HG03565 (cell line): Measurements from ENCODE around the gene PLXND1.

Source experiments
- ATAC-seq: cut with Tn5 transposase; IDR thresholded peaks from one replicate; pipeline ENCODE4 v1.9.1; 2021; ENCODE audit warnings: mild to moderate bottlenecking, moderate library complexity; ENCODE audit not compliant: unreplicated experiment

Gene PLXND1

DNA sequence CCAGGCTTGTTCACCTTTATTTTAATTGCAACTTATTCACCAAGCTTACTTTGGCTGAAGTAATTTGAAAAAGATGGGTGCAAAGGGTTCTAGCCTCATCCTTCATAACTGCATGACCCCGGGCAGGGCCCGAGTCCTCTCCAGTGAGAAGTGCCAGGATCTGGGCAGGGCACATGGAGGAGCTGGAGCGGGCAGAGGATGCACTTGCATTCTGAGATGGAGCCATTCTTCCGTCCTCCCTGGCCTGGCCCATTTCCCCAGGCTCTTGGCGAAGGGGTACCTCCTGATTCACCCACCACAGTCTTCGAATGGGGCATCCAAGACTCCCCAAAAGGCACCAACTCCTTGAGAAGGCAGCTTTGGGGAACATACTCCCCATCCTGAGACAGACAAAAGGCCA is 22.5 kb upstream of the PLXND1 start:
- no peak for ATAC-seq

GRCh38 chr3:129628169-129628522 is 21.7 kb upstream of the PLXND1 start:
- no peak for ATAC-seq

GRCh38 chr3:129627350-129628168 is 21.1 kb upstream of the PLXND1 start:
- ATAC-seq: no peak

DNA sequence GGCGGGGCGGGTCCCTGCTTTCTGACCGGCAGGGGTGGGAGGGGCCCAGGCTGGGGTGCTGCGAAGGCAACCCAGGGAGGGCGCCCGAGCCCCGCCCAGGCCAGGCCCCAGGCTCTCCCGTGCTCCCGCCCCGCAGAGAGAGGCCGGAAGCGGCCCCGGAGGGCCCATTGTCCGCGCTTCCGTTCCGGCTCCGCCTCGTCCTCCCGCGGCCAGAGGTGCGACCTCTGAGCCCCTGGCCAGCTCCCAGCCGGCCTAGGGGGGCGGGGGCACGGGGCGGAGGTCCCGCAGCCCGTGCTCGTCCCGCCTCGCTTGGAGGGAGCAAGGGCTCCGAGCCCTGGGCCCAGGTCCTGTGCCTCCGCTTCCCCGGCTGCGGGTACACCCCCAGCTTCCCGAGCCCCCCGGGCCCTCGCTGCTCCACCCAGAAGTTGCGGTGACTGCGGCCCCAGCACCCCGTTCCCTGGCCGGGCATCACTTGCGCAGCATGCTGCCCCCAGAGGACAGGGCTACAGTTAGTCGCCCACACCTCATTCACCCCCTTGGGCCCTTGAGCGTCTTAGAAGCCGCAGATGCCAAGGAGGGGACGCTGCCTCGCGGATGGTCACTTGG is 20.4 kb upstream of the PLXND1 start:
- ATAC-seq: peak; percentile 73

DNA sequence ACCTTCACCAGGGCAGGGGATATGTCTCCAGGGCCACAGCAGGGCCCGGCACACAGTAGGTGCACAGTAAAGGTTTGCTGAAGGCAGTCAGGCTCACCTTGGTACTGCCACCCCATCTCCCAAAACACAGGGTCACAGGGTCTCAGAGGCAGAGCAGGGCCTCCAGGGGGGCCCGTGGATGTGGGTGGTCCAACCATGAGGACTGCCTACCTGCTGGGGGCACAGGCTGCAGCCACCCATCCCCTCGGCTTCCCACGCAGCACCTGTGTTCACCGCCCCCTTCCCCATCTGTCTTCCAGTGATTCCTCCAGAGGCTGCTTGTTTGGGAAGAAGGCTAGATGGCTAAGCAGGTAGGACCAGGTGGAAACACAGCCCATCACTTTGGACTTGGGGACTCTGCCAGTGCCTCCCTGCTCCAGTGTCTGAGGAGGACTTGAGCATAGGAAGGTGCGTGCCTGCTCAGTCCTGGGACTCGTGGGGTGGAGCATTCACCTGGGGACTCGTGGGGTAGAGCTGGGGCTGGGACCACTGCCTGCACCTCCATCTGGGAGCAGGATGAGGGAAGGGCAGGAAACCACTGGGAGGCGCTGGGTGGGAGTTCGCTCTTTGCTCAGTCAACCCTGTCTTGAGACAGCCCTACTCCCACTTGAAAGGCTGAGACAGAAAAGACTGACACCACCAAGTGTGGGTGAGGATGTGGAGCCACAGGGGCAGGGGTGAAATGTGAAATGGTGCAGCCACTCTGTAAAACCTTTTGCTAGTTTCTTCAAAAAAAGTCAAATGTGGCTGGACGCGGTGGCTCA is 18.8 kb upstream of the PLXND1 start:
- no peak for ATAC-seq

- ATAC-seq: no peak
Measured at GRCh38 chr3:129624347-129625071, 18.0 kb upstream of the PLXND1 start.

GRCh38 chr3:129623447-129624118 is 17.1 kb upstream of the PLXND1 start:
- no peak for ATAC-seq

DNA sequence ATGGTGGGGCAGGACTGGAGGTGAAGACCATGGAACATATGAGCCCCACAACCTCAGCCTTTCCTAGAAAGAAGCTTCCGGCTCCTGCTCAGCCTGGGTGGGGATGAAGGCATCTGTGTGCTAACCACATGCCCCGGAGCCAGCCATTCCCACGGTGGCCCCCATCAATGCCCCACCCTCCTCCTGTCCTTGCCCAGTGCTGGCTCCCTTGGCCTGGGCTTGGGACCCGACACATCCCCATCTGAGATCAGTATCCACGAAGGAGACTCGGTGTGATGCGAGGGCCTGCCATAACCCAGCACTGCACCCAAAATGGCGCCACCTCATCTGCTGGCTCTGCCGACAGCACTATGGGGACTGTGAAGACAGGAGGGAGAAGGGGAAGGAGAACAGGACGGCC is 16.5 kb upstream of the PLXND1 start:
- no peak for ATAC-seq

DNA sequence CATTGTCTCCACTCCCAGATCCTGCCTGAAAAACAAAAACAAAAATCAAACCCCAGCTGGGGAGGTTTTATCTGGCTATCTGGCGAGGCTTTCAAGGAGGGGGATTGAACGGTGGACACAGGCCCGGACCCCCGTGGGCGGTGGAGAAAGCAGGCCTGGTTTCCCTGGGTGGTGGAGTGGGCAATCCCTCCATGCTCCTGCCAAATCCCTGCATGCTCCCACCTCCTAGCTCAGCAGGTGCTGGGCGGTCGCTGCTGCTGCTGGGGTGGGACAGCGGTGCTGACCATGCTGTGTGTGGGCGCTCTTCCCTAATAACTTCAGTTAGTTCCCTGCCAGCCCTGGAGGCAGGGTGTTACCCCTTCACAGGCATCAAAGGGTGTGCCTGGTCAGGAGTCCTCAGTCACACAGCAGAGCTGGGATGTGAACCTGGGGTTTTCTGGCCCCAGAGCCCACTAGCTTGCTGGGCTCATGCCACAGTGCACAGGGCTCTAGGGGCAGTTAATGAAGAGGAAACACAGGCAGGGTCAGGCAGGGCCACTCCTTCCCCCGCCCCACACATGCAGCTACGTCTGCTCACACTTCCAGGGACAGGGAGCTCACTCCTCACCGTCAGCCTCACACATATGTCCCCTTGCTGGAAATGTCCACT is 15.9 kb upstream of the PLXND1 start:
- ATAC-seq: no peak

DNA sequence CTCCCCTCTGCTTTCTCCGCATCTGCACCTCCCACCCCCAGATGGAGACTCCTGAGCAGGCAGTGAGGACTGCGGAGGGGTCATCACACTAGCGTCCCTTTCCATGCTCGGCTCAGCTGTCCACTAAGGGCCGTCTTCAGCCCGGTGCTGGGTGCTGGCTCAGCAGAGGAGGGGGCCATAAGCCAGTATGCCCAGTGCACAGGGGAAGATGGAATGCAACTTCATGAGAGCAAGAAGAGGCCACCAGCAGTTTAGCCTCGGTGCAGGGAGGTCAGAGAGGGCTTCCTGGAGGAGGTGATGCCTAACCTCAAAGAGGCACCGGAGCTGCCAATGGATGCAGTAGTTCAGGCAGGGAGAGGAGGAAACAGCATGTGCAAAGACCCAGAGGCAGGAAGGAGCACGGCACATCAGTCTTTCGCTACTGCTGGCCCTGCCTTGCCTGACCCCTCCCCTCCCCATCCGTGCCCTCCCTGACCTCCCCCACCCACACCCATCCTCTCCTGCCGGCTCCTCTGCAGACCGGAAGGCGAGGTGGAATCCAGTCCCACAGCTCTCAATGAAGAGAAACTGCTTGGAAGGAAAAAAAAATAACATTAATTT is 15.2 kb upstream of the PLXND1 start:
- no peak for ATAC-seq

- ATAC-seq: no peak
Measured at GRCh38 chr3:129620828-129621559, 14.5 kb upstream of the PLXND1 start.

- ATAC-seq: no peak
Measured at GRCh38 chr3:129619726-129620162, 13.3 kb upstream of the PLXND1 start.

DNA sequence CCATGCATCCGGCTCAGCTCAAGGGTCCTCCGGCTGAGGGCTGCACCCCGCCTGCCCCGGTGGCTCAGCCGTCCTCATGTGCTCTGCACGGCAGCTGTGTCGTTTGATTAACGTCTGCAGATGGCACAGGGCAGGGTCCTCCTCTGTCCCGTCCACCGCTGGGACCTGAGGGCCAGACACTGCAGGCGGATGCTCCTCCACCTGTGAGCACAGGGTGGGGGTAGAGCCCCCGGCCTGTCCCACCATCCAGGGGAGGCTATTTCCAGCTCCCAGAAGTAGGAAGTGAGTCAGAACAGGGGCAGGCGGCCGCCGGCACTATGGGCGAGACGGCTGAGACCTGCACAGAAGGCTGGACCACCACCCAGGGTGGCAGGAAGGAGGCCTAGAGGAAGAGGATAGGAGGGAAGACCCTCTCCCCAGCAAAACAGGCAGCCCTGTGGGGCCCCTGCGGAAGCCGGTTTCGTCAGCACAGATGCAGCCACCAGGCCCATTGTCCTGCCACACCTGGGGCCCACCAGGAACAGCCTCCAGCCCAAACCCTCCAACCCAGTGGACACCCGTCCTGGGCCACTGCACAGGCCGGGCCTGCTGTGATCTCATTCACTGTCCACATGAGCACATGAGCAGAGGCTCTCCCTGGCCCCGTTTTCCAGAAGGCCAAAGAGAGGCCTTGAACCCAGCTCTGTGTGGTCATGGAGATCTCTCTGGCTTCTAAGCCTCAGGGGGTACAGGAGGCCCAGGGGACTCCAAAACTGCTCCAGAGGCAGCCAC is 12.6 kb upstream of the PLXND1 start:
- ATAC-seq: no peak

GRCh38 chr3:129618186-129618820 is 11.8 kb upstream of the PLXND1 start:
- ATAC-seq: no peak

DNA sequence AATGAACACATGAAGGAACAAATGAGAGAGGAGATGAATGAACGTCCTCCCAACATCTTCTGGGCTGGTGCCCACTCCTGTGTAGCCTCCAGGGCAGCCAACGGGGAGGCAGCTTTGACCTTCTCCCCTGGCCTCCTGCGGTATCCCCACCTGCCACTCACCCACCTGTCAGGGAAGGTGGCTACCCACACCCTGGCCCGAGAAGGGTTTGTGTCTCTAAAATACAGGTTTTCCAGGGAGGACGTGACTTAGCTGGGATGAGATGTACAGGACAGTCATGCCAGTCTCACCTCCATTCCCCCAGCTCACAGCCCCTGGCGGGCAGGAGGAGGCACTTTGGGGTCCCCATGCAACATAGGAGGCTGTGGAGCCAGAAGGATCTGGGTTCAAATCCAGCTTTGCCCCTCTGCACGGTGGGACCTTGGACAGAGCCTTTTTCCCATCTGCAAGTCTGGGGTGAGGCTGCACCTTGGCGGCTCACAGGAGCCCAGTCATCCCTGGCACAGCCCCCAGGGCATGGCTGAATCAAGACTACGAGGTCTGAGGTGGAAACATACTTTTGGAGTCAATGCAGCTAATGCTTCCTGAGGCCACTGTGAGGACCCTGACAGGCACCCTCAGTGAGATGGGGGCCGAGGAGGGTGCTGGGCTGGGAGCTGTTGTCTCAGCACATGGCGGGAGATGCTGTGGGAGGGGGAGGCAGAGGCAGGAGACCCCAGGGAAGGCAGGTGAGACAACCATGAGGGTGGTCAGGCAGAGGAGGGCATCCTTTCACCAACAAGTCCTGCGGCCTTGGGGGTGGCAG is 11.1 kb upstream of the PLXND1 start:
- no peak for ATAC-seq

DNA sequence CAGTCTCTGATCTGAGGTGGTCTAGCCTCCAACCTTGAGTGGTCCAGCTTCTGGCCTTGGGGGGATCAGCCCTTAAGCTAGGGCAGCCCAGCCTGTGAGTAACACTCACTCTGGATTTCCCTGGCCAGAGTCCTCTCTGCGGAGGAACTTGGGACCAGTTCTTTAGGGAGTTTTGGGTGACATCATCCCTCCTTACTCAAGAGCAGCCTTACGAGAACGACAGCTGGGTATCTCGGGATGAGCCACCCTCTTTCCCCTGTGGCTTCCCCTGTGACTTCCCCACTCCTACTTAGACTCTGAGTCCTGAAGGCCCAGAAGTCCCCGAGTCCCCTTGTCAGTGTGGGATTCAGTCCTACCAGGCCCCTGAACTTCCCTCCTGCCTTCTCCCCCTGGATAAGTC is 10.2 kb upstream of the PLXND1 start:
- no peak for ATAC-seq

DNA sequence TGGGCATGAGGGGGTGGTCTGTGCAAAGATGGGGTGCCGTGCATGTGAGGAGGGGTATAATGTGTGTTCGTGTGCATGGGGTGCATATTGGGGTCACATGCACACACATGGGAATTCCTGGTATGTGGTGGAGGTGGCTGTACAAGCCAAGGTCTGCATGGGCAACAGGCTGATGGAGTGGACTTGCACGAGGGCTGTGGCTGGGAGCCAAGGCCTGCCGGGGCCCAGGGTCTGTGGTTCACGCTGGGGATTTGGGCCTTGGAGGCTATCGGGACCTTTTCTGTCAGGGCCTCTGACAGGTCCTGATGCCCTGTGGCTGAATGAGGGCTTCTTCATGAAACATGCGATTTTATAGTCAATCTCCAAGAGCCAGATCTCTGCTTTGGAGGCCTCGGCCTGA is 9.8 kb upstream of the PLXND1 start:
- no peak for ATAC-seq
